Neural cell (in vitro differentiated cells): Measurements from ENCODE around the gene DYNLT2.

Experiments
- POLR2AphosphoS5 ChIP-seq: IDR thresholded peaks from 2 replicates; pipeline ENCODE4 v1.6.1; 2012
- REST ChIP-seq: IDR thresholded peaks from 2 replicates; pipeline ENCODE4 v1.6.1; 2012; ENCODE audit warnings: borderline replicate concordance
- TF ChIP-seq, protein P1 (sequence below): fragments of 450-650 bp; IDR thresholded peaks from 2 replicates; pipeline ENCODE4 v1.5.1; 2014; ENCODE audit warnings: antibody characterized with exemption, mild to moderate bottlenecking, moderate library complexity; ENCODE audit not compliant: poor library complexity, severe bottlenecking

- TF ChIP-seq, protein P1, sequence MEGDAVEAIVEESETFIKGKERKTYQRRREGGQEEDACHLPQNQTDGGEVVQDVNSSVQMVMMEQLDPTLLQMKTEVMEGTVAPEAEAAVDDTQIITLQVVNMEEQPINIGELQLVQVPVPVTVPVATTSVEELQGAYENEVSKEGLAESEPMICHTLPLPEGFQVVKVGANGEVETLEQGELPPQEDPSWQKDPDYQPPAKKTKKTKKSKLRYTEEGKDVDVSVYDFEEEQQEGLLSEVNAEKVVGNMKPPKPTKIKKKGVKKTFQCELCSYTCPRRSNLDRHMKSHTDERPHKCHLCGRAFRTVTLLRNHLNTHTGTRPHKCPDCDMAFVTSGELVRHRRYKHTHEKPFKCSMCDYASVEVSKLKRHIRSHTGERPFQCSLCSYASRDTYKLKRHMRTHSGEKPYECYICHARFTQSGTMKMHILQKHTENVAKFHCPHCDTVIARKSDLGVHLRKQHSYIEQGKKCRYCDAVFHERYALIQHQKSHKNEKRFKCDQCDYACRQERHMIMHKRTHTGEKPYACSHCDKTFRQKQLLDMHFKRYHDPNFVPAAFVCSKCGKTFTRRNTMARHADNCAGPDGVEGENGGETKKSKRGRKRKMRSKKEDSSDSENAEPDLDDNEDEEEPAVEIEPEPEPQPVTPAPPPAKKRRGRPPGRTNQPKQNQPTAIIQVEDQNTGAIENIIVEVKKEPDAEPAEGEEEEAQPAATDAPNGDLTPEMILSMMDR = no peak
- no peak for TF ChIP-seq REST
- no peak for TF ChIP-seq POLR2AphosphoS5
Observed at GRCh38 chr6:169800116-169800667, 48.8 kb upstream of the DYNLT2 start.
